GM23338 (cell line): ENCODE measurements around the gene SH3RF3. TPM values are rescaled to one million over a fixed set of nuclear protein-coding genes. Genes with fewer than 3 reads are reported as not detected.

Source experiments
- ATAC-seq: fragments of 200-7000 bp; cut with Tn5 transposase; 3 replicates; pipeline ENCODE4 v1.9.1; 2020
- DNase-seq: peaks from one replicate; pipeline ENCODE4 v3.0.0-alpha.2; 2015; ENCODE audit warnings: low spot score
- H2AFZ ChIP-seq: fragments of 200-600 bp; sonication (generic); 2 replicates; pipeline ENCODE4 v1.8.0; 2016; ENCODE audit warnings: antibody characterized with exemption, mild to moderate bottlenecking, moderate library complexity
- H3F3A ChIP-seq: fragments of 200-600 bp; sonication (generic); replicated peaks from 2 replicates; pipeline ENCODE4 v1.8.0; 2017; ENCODE audit warnings: antibody characterized with exemption, mixed run types, low read depth
- H3K27ac ChIP-seq: fragments of 200-600 bp; sonication (generic); 2 replicates; pipeline ENCODE4 v1.6.1; 2016; ENCODE audit warnings: low read depth
- H3K27me3 ChIP-seq: fragments of 200-600 bp; sonication (generic); 2 replicates; pipeline ENCODE4 v1.8.0; 2016; ENCODE audit warnings: mild to moderate bottlenecking, mixed run types, moderate library complexity; ENCODE audit not compliant: insufficient read depth
- H3K36me3 ChIP-seq: fragments of 200-600 bp; sonication (generic); 2 replicates; pipeline ENCODE4 v1.8.0; 2016; ENCODE audit warnings: mild to moderate bottlenecking; ENCODE audit not compliant: insufficient read depth
- H3K4me1 ChIP-seq: fragments of 200-600 bp; sonication (generic); 2 replicates; pipeline ENCODE4 v1.8.0; 2016; ENCODE audit warnings: mild to moderate bottlenecking, moderate library complexity; ENCODE audit not compliant: insufficient read depth
- H3K4me2 ChIP-seq: fragments of 200-600 bp; sonication (generic); 2 replicates; pipeline ENCODE4 v1.7.1; 2017; ENCODE audit warnings: mixed run types
- H3K4me3 ChIP-seq: fragments of 200-600 bp; sonication (generic); 2 replicates; pipeline ENCODE4 v1.6.1; 2016; ENCODE audit warnings: mixed run types
- H3K79me2 ChIP-seq: fragments of 200-600 bp; sonication (generic); replicated peaks from 2 replicates; pipeline ENCODE4 v1.8.0; 2017; ENCODE audit warnings: mild to moderate bottlenecking; ENCODE audit not compliant: insufficient read depth
- H3K9me2 ChIP-seq: fragments of 200-600 bp; sonication (generic); 2 replicates; pipeline ENCODE4 v1.8.0; 2017; ENCODE audit not compliant: insufficient read depth
- H4K20me1 ChIP-seq: fragments of 200-600 bp; sonication (generic); replicated peaks from 2 replicates; pipeline ENCODE4 v1.8.0; 2017; ENCODE audit warnings: mild to moderate bottlenecking; ENCODE audit not compliant: insufficient read depth
- H3K27ac Mint-ChIP-seq: 2 replicates; pipeline ENCODE4 v1.8.0; 2020; ENCODE audit warnings: inconsistent platforms, mild to moderate bottlenecking, moderate library complexity, mixed read lengths
- H3K27me3 Mint-ChIP-seq: 3 replicates; pipeline ENCODE4 v1.8.0; 2022; ENCODE audit warnings: low read depth, mild to moderate bottlenecking, moderate library complexity, mixed read lengths, inconsistent platforms; ENCODE audit not compliant: insufficient read depth, poor library complexity
- H3K36me3 Mint-ChIP-seq: 3 replicates; pipeline ENCODE4 v1.8.0; 2021; ENCODE audit warnings: low read depth, mild to moderate bottlenecking, inconsistent platforms, moderate library complexity, mixed read lengths
- H3K4me1 Mint-ChIP-seq: 3 replicates; pipeline ENCODE4 v1.8.0; 2020; ENCODE audit warnings: mild to moderate bottlenecking, inconsistent platforms, mixed read lengths
- H3K4me3 Mint-ChIP-seq: 3 replicates; pipeline ENCODE4 v1.8.0; 2021; ENCODE audit warnings: moderate library complexity, mild to moderate bottlenecking, inconsistent platforms, mixed read lengths
- H3K9me3 Mint-ChIP-seq: 3 replicates; pipeline ENCODE4 v1.8.0; 2020; ENCODE audit warnings: moderate library complexity, mild to moderate bottlenecking, inconsistent platforms, mixed read lengths
- CREB1 ChIP-seq: fragments of 250-450 bp; sonication (Bioruptor Pico); IDR thresholded peaks from 2 replicates; pipeline ENCODE4 v1.5.0; 2020; ENCODE audit warnings: low read depth, mild to moderate bottlenecking, moderate library complexity
- CTCF ChIP-seq, 2 experiments: fragments of 200-600 bp in 1 of 2; sonication (generic) in 1 of 2; conservative IDR thresholded peaks; 2 replicates each; pipeline versions ENCODE4 v1.5.1 to v1.6.1; 2016 to 2017; ENCODE audit warnings: antibody characterized with exemption in 2 of 2, low read depth in 2 of 2, mild to moderate bottlenecking in 2 of 2, moderate library complexity in 1 of 2
- EZH2 ChIP-seq: fragments of 200-600 bp; sonication (generic); IDR thresholded peaks from one replicate; pipeline ENCODE4 v1.8.0; 2017; ENCODE audit warnings: antibody characterized with exemption, mild to moderate bottlenecking, low read depth; ENCODE audit not compliant: unreplicated experiment
- EZH2phosphoT487 ChIP-seq: fragments of 200-600 bp; sonication (generic); IDR thresholded peaks from one replicate; pipeline ENCODE4 v1.8.1; 2018; ENCODE audit warnings: antibody characterized with exemption; ENCODE audit not compliant: unreplicated experiment
- JUNB ChIP-seq: IDR thresholded peaks from one replicate; pipeline ENCODE4 v1.6.1; 2016; ENCODE audit warnings: antibody characterized with exemption; ENCODE audit not compliant: unreplicated experiment
- NANOG ChIP-seq: IDR thresholded peaks from 2 replicates; pipeline ENCODE4 v1.6.1; 2016; ENCODE audit warnings: antibody characterized with exemption, borderline replicate concordance
- POLR2AphosphoS5 ChIP-seq: IDR thresholded peaks from 2 replicates; pipeline ENCODE4 v1.6.1; 2016; ENCODE audit warnings: antibody characterized with exemption, low read depth
- REST ChIP-seq: IDR thresholded peaks from one replicate; pipeline ENCODE4 v1.6.1; 2018; ENCODE audit warnings: antibody characterized with exemption; ENCODE audit not compliant: unreplicated experiment
- STAT1 ChIP-seq: IDR thresholded peaks from one replicate; pipeline ENCODE4 v1.6.1; 2016; ENCODE audit warnings: antibody characterized with exemption; ENCODE audit not compliant: unreplicated experiment
- ZNF114 ChIP-seq: fragments of 250-450 bp; sonication (Bioruptor Pico); IDR thresholded peaks from 2 replicates; pipeline ENCODE4 v1.5.0; 2020; ENCODE audit warnings: mild to moderate bottlenecking, moderate library complexity
- ZNF331 ChIP-seq: fragments of 250-450 bp; sonication (Bioruptor Pico); IDR thresholded peaks from 2 replicates; pipeline ENCODE4 v1.5.0; 2020; ENCODE audit warnings: low read depth, mild to moderate bottlenecking, moderate library complexity
- ZNF462 ChIP-seq: fragments of 250-450 bp; sonication (Bioruptor Pico); IDR thresholded peaks from 2 replicates; pipeline ENCODE4 v1.5.0; 2020; ENCODE audit warnings: mild to moderate bottlenecking, moderate library complexity
- polyA plus RNA-seq: library from polyadenylated mRNA; unstranded; fragments of >200 nt; fragmentation: Nextera tagmentation; extraction: Ambion mirVana; gene quantifications from 2 replicates; pipeline ENCODE4 v1.2.1, GENCODE V29; 2016
- total RNA-seq: library from RNA; depleted of rRNA; stranded (reverse); fragments of >200 nt; shearing (Covaris generic); gene quantifications from 2 replicates; pipeline ENCODE4 v1.2.3, GENCODE V29; 2014

SH3RF3 gene
- total and polyA plus RNA-seq, 2 experiments from 2014 or later: 0.11 to 0.63 TPM

GRCh38 chr2:109132626-109133025 is 3.6 kb downstream of the SH3RF3 start:
- H3K36me3 ChIP-seq: no peaks in the 10 kb centered on the region
- Mint-ChIP-seq H3K27me3 (peaks cover 25% of the 10 kb centered on the region), H3K4me3 (no peak overlapping the region), H3K36me3 (no peaks in the 10 kb centered on the region; the same call in 2 of the 3 replicates), H3K4me1 (peaks cover 13% of the 10 kb centered on the region), H3K27ac (no peak overlapping the region), H3K9me3 (peaks cover 4% of the 10 kb centered on the region; the same call in 1 of the 3 replicates)
- H3K4me3 ChIP-seq: no peak overlapping the region
- H3K27ac ChIP-seq: no peak overlapping the region
- H3K9me2 ChIP-seq: no peaks in the 10 kb centered on the region
- ATAC-seq: no peak
- no peaks in the 10 kb centered on the region for H3K79me2 ChIP-seq
- H3K27me3 ChIP-seq: peaks cover 53% of the 10 kb centered on the region
- no peaks in the 10 kb centered on the region for H3F3A ChIP-seq
- no peak overlapping the region for H2AFZ ChIP-seq
- H3K4me1 ChIP-seq: peaks cover 9% of the 10 kb centered on the region; the same call in 1 of the 2 replicates
- TF ChIP-seq REST: no peak
- no peak for TF ChIP-seq EZH2phosphoT487
- TF ChIP-seq CREB1 (CRISPR knock-in tag): no peak
- TF ChIP-seq CTCF (conservative IDR thresholded peaks at IDR 0.05; ENCODE audit: low read depth in 2 of 2): no peak
- no peak for TF ChIP-seq ZNF462 (CRISPR knock-in tag)
- no peak for TF ChIP-seq JUNB
- TF ChIP-seq ZNF331: no peak
- TF ChIP-seq POLR2AphosphoS5: no peak
- TF ChIP-seq EZH2: no peak
- no peak for TF ChIP-seq NANOG
- TF ChIP-seq ZNF114: no peak
- TF ChIP-seq STAT1: no peak
- no peak for DNase-seq
- H4K20me1 ChIP-seq: 0 out of 2 replicates have a peak, but pooled peaks cover 7% of the 10 kb centered on the region
- no peak overlapping the region for H3K4me2 ChIP-seq
